Activated effector memory CD4-positive, alpha-beta T cell treated with anti-CD3 and anti-CD28 coated beads, Interleukin-2, amount 50 U/mL, for 16 hours (primary cell): ENCODE measurements around the gene TMCC3.
"Not testable (repeated sequence)": the region's sequence is repeated elsewhere in the genome, so short reads cannot be mapped to it uniquely, and the experiment has no call there.

Source experiments
- DNase-seq: peaks from one replicate; pipeline ENCODE4 v3.0.0-alpha.2; 2020

TMCC3 gene

GRCh38 chr12:94561943-94562411, 88.4 kb downstream of the TMCC3 start:
- DNase-seq, result no peak

DNA sequence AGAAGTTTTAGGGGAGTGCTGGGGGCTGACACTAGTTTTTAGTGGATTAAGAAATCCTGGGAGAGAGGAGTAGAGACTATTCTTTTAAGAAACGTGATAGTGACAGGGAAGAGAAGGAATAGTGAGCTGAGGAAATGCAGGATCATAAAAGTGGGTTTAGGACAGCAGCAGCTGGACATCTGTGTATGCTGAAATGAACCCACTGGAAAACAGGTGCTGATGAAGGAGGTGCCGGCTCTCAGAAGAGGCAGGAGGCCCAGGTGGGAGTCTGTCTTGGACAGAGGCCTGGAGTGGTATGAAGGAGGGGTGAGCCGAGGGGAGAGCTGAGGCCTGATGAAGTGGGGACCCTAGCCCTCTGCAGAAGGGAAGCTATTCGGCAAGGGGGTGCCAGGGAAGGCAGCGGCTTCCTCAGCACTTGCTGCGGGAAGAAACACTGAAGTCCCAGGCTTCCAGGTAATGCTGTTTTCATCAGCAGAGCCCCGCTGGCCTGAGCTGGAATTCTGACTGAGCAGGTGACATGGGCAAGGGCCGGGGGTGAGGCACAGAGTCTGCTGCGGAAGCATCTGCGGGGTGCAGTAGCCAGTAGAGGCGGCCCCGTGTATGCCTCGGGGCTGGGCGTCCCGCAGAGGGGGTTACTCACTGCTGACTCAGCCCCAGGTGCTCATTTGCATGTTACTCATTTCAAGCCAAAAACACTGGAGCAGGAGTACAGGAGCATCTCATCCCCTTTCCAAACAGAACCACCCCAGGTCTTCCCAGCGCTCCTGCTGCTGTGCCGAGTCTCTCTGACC, 89.7 kb downstream of the TMCC3 start:
- DNase-seq, result no peak

DNA sequence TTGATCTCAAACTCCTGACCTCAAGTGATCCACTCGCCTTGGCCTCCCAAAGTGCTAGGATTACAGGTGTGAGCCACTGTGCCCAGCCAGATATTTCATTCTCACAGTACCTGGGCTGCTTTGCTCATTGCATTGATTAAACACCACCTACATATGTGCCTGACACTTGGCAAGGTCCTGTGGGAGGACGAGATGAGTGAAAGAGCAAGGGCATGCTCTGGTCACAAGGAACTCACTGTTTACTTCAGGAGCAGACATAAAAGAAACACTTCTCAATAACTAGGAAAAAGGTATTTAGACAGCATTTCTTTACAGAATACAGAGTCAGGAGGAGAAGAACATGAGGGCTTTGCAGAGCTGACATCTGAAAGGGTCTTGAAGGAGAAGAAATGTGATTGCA, 91.7 kb downstream of the TMCC3 start:
- no peak for DNase-seq

DNA sequence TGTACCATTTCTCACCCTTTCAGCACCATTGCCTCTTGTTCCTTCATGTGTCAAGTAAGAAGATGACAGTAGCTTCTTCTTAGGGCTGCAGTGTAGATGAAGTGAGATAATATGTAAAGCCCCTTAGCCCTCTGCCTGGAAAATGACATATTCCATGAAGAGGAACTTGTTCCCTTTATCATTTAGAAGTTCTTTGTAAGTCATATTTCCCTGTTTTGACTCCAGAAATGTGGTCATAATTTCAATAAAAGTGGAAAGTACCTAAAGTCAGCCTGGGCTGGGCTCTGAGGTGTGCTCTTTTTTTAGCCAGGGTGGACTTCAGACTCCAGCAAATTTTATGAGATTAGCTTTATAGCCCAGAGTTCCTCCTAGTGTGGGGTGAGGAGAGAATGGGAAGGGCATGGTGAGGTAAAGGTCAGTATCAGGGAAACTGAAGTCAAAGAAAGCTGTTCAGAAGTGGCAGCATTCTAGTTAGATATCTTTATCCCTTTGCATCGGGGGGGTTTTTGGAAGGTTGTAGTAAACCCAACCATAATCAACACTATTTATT, 92.5 kb downstream of the TMCC3 start:
- DNase-seq, result no peak

- DNase-seq, result no peak
These were observed 94.7 kb downstream of the TMCC3 start for GRCh38 chr12:94555687-94556086.

DNA sequence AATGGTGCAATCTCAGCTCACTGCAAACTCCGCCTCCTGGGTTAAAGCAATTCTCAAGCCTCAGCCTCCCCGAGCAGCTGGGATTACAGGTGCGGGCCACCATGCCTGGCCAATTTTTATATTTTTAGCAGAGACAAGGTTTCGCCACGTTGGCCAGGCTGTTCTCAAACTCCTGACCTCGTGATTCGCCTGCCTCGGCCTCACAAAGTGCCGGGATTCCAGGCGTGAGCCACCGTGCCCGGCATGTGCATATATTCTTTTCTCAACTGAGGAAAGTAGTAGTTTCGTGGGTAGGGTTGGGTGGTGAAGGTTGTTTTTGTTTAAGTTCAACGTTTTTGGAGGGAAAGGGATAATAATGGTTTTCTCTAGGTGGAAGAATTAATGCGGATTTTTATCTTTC, 96.5 kb downstream of the TMCC3 start:
- DNase-seq, result no peak

- no peak for DNase-seq
These were observed 97.2 kb downstream of the TMCC3 start for GRCh38 chr12:94553130-94553519.

GRCh38 chr12:94551810-94552209, 98.5 kb downstream of the TMCC3 start:
- DNase-seq, result no peak

- DNase-seq, result no peak
These were observed 99.4 kb downstream of the TMCC3 start for GRCh38 chr12:94550964-94551363.

DNA sequence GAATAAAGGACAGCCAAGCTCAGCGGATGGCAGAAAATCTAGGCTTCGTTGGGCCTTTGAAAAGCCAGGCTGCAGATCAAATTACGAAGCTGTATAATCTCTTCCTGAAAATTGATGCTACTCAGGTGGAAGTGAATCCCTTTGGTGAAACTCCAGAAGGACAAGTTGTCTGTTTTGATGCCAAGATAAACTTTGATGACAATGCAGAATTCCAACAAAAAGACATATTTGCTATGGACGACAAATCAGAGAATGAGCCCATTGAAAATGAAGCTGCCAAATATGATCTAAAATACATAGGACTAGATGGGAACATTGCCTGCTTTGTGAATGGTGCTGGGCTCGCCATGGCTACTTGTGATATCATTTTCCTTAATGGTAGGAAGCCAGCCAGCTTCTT, 101.5 kb downstream of the TMCC3 start:
- DNase-seq, result not testable (repeated sequence)

- no peak for DNase-seq
These were observed 104.2 kb downstream of the TMCC3 start for GRCh38 chr12:94545935-94546771.

GRCh38 chr12:94544355-94544754, 106.0 kb downstream of the TMCC3 start:
- DNase-seq, result no peak

- DNase-seq, result no peak
These were observed 112.0 kb downstream of the TMCC3 start for GRCh38 chr12:94538318-94538717.

DNA sequence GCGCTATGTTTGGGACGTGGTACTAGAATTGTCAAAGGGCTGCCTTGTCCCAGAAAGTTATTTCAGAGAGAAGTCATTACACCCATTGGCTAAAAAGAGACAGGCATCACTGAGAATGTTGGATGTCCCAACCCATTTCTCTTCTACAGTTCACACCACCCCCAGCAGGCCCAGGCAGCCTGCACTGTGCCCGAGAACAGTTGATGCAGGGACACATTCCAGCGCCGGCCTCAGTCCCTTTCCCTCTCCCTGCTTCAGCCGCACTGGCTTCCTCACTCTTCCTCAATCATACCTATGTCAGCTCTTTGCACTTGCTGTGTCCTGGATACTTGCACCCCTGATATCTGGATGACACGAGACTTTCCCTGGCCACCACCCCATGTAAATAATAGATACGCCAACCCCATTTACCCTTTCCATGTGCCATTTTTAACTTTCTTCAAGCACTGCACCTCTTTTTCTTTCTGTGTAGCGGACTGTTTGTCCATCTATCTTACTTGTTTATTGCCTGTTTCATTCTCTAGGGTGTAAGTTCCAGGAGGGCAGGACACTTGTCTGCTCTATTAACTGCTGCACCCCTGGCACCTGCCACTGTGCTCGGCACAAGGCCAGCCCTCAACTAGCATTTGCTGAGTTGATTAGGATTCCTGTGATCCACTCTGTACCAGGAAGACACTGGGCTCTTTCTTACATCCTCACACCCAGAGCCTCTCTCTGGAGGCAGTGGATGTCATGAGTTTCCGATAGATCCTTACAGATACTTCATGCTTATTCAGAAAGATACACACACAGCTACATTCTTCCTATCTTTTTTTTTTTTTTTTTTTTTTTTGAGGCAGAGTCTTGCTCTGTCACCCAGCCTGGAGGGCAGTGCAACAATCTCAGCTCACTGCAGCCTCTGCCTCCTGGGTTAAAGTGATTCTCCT, 114.1 kb downstream of the TMCC3 start:
- DNase-seq, result no peak

DNA sequence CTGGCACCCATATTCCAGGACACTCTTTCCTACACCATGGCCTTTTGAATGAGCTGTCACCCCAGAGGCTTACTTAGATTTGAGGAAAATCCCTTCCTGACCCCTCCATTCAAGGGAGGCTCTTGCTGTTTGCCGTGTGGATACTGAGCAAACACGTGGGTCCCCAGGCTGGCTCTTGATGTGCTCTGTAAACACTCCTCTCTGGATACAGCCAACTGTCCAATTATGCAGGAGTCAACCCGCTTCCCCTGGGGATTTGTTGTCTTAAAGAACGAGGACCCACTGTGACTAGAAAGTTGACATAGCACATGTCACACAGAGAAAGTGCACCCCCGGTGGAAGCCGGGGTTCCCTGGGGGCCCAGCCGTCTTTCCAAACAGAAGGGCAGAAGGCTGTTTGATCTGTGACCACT, 114.8 kb downstream of the TMCC3 start:
- no peak for DNase-seq

DNA sequence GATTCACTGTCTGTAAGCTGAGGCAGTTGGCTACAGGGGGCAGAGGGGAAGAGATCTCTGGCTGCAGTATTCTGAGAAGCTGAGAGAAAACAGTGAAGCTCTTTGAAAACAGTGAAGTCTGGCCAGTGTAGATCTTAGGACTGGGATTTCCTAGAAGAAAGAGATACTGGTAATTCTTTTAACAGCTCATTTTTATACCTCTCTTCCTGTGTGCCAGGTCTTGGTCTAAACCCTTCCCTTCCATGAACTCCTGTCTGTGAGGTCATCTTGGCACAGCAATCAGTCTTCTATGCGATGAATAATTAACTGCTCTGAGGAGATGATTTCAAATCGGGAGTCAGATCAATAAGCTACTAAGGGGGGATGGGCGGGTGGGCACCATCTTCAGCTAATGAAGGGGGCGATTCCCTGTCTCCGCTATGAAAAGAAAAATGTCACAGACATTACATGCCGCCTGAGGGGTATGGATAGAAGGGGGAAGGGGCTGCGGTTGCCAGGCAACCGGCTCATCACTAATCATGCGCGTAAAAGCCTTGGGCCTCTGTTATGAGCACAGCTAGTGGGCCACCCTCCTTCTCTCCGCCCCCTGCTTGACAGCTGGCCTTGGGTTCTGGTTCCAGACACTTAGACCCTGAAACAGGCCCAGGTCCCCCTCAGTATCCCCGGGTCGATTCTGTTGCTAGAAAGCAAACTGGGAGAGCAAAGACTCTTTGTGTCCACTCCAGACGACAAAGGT, 115.4 kb downstream of the TMCC3 start:
- no peak for DNase-seq

- DNase-seq, result no peak
These were observed 116.1 kb downstream of the TMCC3 start for GRCh38 chr12:94534278-94534677.

GRCh38 chr12:94532490-94533422, 117.6 kb downstream of the TMCC3 start:
- DNase-seq, result peak; percentile 89

- no peak for DNase-seq
These were observed 119.1 kb downstream of the TMCC3 start for GRCh38 chr12:94531196-94531720.

GRCh38 chr12:94525951-94526350, 124.4 kb downstream of the TMCC3 start:
- no peak for DNase-seq
